Measurements from ENCODE around the gene PKN3.

DNA sequence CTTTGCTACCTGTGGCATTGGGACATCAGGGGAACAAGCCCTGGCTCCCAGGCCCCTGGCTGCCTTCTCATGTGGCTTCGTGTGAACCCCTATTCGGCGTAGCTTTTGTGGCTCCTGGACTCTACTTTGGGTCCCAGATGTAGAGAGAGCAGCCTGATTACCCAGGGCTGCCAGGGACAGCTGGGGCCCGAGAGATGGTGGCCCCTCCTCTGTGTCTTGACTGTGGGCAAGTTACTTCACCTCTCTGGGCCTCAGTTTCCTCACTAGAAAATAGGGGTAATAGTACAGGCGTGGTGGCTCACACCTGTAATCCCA, 2.0 kb downstream of the PKN3 start:
- no peak for TF ChIP-seq CTCF (IDR thresholded peaks at IDR 0.05; ENCODE audit: poor library complexity, severe bottlenecking)
- no peak for TF ChIP-seq REST (IDR thresholded peaks at IDR 0.05; ENCODE audit: borderline replicate concordance)
- no peak for TF ChIP-seq EP300 (conservative IDR thresholded peaks at IDR 0.05; ENCODE audit: poor library complexity, severe bottlenecking)
- TF ChIP-seq EZH2 (IDR thresholded peaks at IDR 0.05; ENCODE audit: borderline replicate concordance, insufficient read depth, low read length, poor library complexity, severe bottlenecking), result no peak
- no peak for TF ChIP-seq POLR2AphosphoS5 (IDR thresholded peaks at IDR 0.05)
- no peak for TF ChIP-seq TAF1 (IDR thresholded peaks at IDR 0.05; ENCODE audit: low read depth)
- no peak for TF ChIP-seq RAD21 (conservative IDR thresholded peaks at IDR 0.05)
